Keratinocyte (primary cell): Measurements from ENCODE around the gene ZNRF1. TPM values are rescaled to one million over a fixed set of nuclear protein-coding genes. Genes with fewer than 3 reads are reported as not detected.
A peak's percentile ranks its signal among the peaks of the same experiment; 100 is the strongest.

ENCODE experiments used
- DNase-seq: peaks from one replicate; pipeline ENCODE4 v3.0.0-alpha.2; 2011; ENCODE audit warnings: low read depth, missing footprints, low spot score
- FAIRE-seq: peaks from 2 replicates; lab custom pipeline; 2011; peaks lifted over from hg19 to GRCh38; lab: Jason Lieb, UNC
- H2AFZ ChIP-seq: 2 replicates; pipeline ENCODE4 v1.6.0; 2012; ENCODE audit warnings: low read length, control low read depth, inconsistent platforms; ENCODE audit not compliant: control insufficient read depth
- H3K27ac ChIP-seq: 2 replicates; pipeline ENCODE4 v1.5.1; 2011; ENCODE audit warnings: low read length; ENCODE audit not compliant: control insufficient read depth, insufficient read depth
- H3K27me3 ChIP-seq: 3 replicates; pipeline ENCODE4 v1.6.0; 2011; ENCODE audit warnings: low read length; ENCODE audit not compliant: control insufficient read depth, insufficient read depth; ENCODE audit errors: extremely low read depth
- H3K36me3 ChIP-seq, 2 experiments: 2 replicates in 1 of 2; 3 replicates in 1 of 2; pipeline ENCODE4 v1.5.1; 2011; ENCODE audit warnings: low read length in 2 of 2, mild to moderate bottlenecking in 1 of 2; ENCODE audit not compliant: control insufficient read depth in 2 of 2, insufficient read depth in 2 of 2; ENCODE audit errors: extremely low read depth in 1 of 2
- H3K4me1 ChIP-seq: 3 replicates; pipeline ENCODE4 v1.5.1; 2011; ENCODE audit warnings: low read length; ENCODE audit not compliant: control insufficient read depth, insufficient read depth; ENCODE audit errors: extremely low read depth
- H3K4me2 ChIP-seq: 3 replicates; pipeline ENCODE4 v1.6.0; 2011; ENCODE audit warnings: low read depth, low read length; ENCODE audit not compliant: control insufficient read depth, insufficient read depth; ENCODE audit errors: extremely low read depth
- H3K4me3 ChIP-seq, 3 experiments: fragments of 200-600 bp in 1 of 3; sonication (generic) in 1 of 3; 2 replicates in 2 of 3; 3 replicates in 1 of 3; pipeline ENCODE4 v1.5.1; 2011 to 2016; ENCODE audit warnings: low read length in 3 of 3, mild to moderate bottlenecking in 3 of 3, control low read depth in 2 of 3, inconsistent platforms in 1 of 3, low read depth in 1 of 3, mixed read lengths in 1 of 3, mixed run types in 1 of 3, moderate library complexity in 1 of 3; ENCODE audit not compliant: control insufficient read depth in 2 of 3, insufficient read depth in 2 of 3; ENCODE audit errors: extremely low read depth in 1 of 3
- H3K79me2 ChIP-seq: 2 replicates; pipeline ENCODE4 v1.6.0; 2012; ENCODE audit warnings: low read length; ENCODE audit not compliant: control insufficient read depth, insufficient read depth
- H3K9ac ChIP-seq: 3 replicates; pipeline ENCODE4 v1.6.0; 2011; ENCODE audit warnings: low read length; ENCODE audit not compliant: control insufficient read depth, insufficient read depth; ENCODE audit errors: extremely low read depth
- H3K9me1 ChIP-seq: 3 replicates; pipeline ENCODE4 v1.6.0; 2011; ENCODE audit warnings: low read length; ENCODE audit not compliant: control insufficient read depth, insufficient read depth; ENCODE audit errors: extremely low read depth
- H3K9me3 ChIP-seq: 2 replicates; pipeline ENCODE4 v1.5.1; 2012; ENCODE audit warnings: low read depth, low read length; ENCODE audit not compliant: control insufficient read depth
- H4K20me1 ChIP-seq: 3 replicates; pipeline ENCODE4 v1.6.0; 2011; ENCODE audit warnings: low read length; ENCODE audit not compliant: control insufficient read depth, insufficient read depth; ENCODE audit errors: extremely low read depth
- EZH2 ChIP-seq: IDR thresholded peaks from one replicate; pipeline ENCODE4 v1.6.1; 2012; ENCODE audit warnings: inconsistent platforms, mild to moderate bottlenecking, low read length, moderate library complexity
- dilution Hi-C: fragments of 300-500 bp; cut with MboI; formaldehyde crosslinking; loops from one replicate; pipeline ENCODE4 v1.7.0; 2020; ENCODE audit warnings: low sequenced_read_pairs; ENCODE audit not compliant: extremely low pct_ligation_motif_present
- polyA plus RNA-seq, 5 experiments: library from polyadenylated mRNA; depleted of rRNA in 3 of 5; stranded (reverse) in 3 of 5; stranded (forward) in 1 of 5; unstranded in 1 of 5; fragments of >200 nt; gene quantifications; 1 replicate in 1 of 5; 2 replicates in 3 of 5; 3 replicates in 1 of 5; pipeline versions ENCODE4 v1.2.1 to v1.2.3, GENCODE V29; 2011 to 2012; ENCODE audit warnings: missing spikeins in 2 of 5, low read depth in 1 of 5, low replicate concordance in 1 of 5
- TF ChIP-seq, protein P1 (sequence below), 3 experiments: IDR thresholded peaks in 1 of 3; conservative IDR thresholded peaks in 1 of 3; optimal IDR thresholded peaks in 1 of 3; 2 replicates in 2 of 3; 3 replicates in 1 of 3; pipeline versions ENCODE3 to v1.5.1; 2011; ENCODE audit warnings: low read length in 3 of 3, mild to moderate bottlenecking in 3 of 3, moderate library complexity in 2 of 3, control low read depth in 1 of 3, inconsistent platforms in 1 of 3; ENCODE audit not compliant: insufficient read depth in 2 of 3; ENCODE audit errors: extremely low read depth in 1 of 3

ZNRF1 gene
- polyA plus RNA-seq, 1 donor (not counting 4 experiments of a cell fraction or from before 2014, with no cell fraction given) = 19.1 TPM

DNA sequence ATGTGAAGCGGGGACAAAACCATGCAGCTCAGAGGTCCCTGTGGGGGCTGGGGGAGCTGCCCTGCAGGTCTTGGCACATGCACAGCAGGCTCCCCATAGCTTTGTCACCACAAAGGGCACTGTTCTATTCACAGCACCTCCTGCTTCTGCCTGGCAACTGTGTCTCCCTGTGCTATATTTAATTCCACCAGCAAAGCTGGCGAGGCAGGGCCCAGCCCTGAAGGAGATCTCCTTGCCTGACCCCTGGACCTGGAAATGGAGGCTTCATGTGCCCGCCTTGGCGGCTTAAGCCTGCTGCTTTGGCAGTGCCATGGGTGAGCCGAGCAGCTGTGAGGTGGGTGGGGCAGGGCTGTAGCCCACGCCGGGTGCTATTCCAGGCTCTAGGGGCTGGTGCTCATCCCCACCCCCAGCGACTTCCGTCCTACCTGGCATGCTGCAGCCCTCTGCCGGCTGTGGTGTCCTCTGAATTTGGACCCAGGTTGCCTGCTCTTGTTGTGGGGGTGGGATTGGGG, 111.0 kb downstream of the ZNRF1 start:
- Histone ChIP-seq H3K9me3 (no peaks in the 10 kb centered on the region), H3K4me1 (peaks cover 38% of the 10 kb centered on the region), H3K9ac (peak overlapping the region; percentile 69), H3K36me3 (peaks cover 5 to 7% of the 10 kb centered on the region in 2 experiments), H3K27me3 (no peaks in the 10 kb centered on the region), H3K27ac (peak overlapping the region; percentile 75), H3K4me3 (no peak overlapping the region), H3K79me2 (no peaks in the 10 kb centered on the region), H3K4me2 (peak overlapping the region; percentile 75), H4K20me1 (no peaks in the 10 kb centered on the region), H2AFZ (no peak overlapping the region), H3K9me1 (no peaks in the 10 kb centered on the region)
- FAIRE-seq = no peak
- DNase-seq = no peak
- no peak for TF ChIP-seq EZH2
- TF ChIP-seq, protein P1, sequence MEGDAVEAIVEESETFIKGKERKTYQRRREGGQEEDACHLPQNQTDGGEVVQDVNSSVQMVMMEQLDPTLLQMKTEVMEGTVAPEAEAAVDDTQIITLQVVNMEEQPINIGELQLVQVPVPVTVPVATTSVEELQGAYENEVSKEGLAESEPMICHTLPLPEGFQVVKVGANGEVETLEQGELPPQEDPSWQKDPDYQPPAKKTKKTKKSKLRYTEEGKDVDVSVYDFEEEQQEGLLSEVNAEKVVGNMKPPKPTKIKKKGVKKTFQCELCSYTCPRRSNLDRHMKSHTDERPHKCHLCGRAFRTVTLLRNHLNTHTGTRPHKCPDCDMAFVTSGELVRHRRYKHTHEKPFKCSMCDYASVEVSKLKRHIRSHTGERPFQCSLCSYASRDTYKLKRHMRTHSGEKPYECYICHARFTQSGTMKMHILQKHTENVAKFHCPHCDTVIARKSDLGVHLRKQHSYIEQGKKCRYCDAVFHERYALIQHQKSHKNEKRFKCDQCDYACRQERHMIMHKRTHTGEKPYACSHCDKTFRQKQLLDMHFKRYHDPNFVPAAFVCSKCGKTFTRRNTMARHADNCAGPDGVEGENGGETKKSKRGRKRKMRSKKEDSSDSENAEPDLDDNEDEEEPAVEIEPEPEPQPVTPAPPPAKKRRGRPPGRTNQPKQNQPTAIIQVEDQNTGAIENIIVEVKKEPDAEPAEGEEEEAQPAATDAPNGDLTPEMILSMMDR (optimal IDR thresholded peaks at IDR 0.05 in 1 of 3, IDR thresholded peaks at IDR 0.05 in 1 of 3, conservative IDR thresholded peaks at IDR 0.05 in 1 of 3; ENCODE audit: extremely low read depth in 1 of 3, insufficient read depth in 2 of 3, low read length in 3 of 3) = peak; percentile 17 to 68 (median 30)
- dilution Hi-C loops = no loop called here

DNA sequence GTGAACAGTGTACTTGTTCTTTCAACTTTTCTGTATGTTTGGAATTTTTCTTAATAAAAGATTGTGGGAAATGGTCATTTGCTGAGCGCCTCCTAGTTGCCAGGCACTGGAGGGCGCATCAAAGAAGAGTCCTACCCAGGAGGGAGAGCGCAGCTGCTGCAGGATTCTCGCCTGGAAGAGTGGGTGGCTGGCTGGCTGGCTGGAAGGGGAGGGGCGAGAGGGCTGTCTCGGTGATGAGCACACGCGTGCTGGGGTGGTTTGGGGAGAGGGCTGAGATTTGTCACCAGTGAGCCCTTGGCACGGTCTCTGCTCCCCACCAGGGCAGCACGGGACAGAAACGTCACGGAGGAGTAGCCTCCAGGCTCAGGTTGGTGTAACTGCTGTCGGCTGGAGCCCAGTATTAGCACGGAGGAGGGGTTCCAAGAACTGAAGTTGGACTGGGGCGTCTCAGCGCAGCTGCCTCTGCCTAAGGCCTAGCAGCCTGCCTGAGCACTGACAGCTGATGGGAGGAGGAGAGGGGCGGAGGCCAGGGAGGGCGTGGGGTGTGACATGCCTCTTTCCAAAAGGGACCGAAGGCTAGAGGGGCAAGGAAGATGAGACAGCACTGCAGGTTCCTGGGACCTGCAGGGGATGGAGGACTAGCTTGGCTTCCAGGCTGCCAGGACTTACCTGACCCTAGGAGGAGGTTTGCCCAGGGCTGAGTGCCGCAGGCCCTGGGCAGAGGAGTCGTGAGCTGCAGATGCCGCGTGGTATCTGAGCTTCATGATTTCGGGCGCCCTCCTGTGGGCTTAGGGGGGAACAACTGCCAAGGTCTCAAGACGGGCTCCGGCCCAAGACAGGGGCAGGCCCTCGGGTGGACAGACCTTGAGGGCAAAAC, 112.1 kb downstream of the ZNRF1 start:
- DNase-seq = peak; percentile 48
- no peaks in the 10 kb centered on the region for H3K27me3 ChIP-seq
- peak overlapping the region; percentile 75 for H3K4me2 ChIP-seq
- peak; percentile 51 for FAIRE-seq
- peaks cover 38% of the 10 kb centered on the region for H3K4me1 ChIP-seq
- H3K4me3 ChIP-seq = peak overlapping the region in 1 of 3 experiments; percentile 52
- peak overlapping the region; percentile 75 for H3K27ac ChIP-seq
- dilution Hi-C loops = no loop called here
- H3K9me3 ChIP-seq = no peaks in the 10 kb centered on the region
- H3K36me3 ChIP-seq = peaks cover 4% of the 10 kb centered on the region in 2 experiments
- TF ChIP-seq, protein P1 (optimal IDR thresholded peaks at IDR 0.05 in 1 of 3, IDR thresholded peaks at IDR 0.05 in 1 of 3, conservative IDR thresholded peaks at IDR 0.05 in 1 of 3; ENCODE audit: extremely low read depth in 1 of 3, insufficient read depth in 2 of 3, low read length in 3 of 3) = peak; percentile 87 to 93 (median 91)
- no peak for TF ChIP-seq EZH2
- H4K20me1 ChIP-seq = no peaks in the 10 kb centered on the region
- no peaks in the 10 kb centered on the region for H3K9me1 ChIP-seq
- peak overlapping the region; percentile 69 for H3K9ac ChIP-seq
- H2AFZ ChIP-seq = peak overlapping the region; percentile 51
- H3K79me2 ChIP-seq = no peaks in the 10 kb centered on the region
